GM12874 (cell line): ENCODE results near the gene SLFNL1.

ENCODE experiments used
- CTCF ChIP-seq: IDR thresholded peaks from 2 replicates; pipeline ENCODE4 v1.5.1; 2011; ENCODE audit warnings: low read depth, mild to moderate bottlenecking, control low read depth, low read length, moderate library complexity; ENCODE audit not compliant: insufficient read depth

The SLFNL1 gene

DNA sequence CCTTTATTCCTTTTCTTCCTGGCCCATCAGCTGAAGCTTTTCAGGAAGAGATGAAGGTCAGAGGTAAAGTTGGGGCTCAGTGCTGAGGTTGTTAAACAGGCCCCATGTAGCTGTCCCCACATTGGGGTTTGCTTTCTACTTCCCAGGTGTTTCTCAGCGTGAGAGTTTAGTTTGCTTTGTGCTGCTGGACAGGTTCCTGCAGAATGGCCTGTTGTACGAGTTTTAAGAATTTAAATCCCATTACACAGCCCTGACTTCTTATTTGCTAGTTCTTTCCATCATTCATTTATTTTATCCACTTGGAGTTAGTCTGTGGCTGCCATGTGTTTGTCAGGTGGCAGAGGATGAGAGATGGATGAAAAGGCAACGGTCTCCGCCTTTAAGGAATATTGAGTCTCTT, 22.9 kb downstream of the SLFNL1 start:
- no peak for TF ChIP-seq CTCF

GRCh38 chr1:40997096-40997495, 24.4 kb downstream of the SLFNL1 start:
- no peak for TF ChIP-seq CTCF

- no peak for TF ChIP-seq CTCF
Measured at GRCh38 chr1:40989066-40989465, 32.5 kb downstream of the SLFNL1 start.

- TF ChIP-seq CTCF: no peak
Measured at GRCh38 chr1:40988280-40988679, 33.2 kb downstream of the SLFNL1 start.

DNA sequence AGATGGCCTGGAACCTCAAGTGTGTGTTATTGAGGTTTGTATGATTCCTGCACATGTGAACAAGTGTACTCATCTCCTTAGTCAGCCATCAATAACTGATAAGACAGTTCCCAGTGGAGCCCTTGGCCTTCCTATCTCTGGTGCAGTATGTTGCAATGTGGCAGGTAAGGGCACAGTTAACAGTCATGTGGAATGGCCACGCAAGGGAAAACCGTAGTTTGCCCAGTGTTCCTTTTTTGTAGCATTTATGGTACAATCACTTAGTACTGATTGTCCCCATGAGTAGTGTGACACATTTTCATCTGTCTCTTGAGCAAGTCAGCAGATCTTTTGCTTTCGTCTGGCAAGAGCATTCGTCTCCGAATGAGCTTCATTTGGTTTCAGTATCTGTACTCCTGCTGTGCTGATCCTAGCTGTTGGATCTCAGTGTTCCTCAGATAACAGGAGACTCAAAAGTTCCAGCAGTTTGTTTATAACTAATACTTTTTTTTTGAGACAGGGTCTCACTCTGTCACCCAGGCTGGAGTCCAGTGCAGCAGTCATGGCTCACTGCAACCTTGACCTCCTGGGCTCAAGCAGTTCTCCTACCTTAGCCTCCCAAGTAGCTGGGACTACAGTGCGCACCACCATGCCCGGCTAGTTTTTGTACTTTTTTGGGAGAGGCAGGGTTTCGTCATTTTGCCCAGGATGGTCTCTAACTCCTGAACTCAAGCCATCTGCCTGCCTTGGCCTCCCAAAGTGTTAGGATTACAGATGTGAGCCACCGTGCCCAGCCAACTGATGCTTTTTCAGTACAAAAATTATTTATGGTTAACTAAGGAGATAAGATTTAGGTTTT, 33.9 kb downstream of the SLFNL1 start:
- TF ChIP-seq CTCF: no peak

- no peak for TF ChIP-seq CTCF
Measured at GRCh38 chr1:40986956-40987355, 34.6 kb downstream of the SLFNL1 start.

GRCh38 chr1:40986328-40986783, 35.2 kb downstream of the SLFNL1 start:
- no peak for TF ChIP-seq CTCF
